Measurements from ENCODE around the gene TAF11L14. TPM values are rescaled to one million over a fixed set of nuclear protein-coding genes. Genes with fewer than 3 reads are reported as not detected.
"Not testable (repeated sequence)": the region's sequence is repeated elsewhere in the genome, so short reads cannot be mapped to it uniquely, and the experiment has no call there.

Gene TAF11L14
- total and polyA plus RNA-seq, 2 experiments from 2014 or later, result not detected

DNA sequence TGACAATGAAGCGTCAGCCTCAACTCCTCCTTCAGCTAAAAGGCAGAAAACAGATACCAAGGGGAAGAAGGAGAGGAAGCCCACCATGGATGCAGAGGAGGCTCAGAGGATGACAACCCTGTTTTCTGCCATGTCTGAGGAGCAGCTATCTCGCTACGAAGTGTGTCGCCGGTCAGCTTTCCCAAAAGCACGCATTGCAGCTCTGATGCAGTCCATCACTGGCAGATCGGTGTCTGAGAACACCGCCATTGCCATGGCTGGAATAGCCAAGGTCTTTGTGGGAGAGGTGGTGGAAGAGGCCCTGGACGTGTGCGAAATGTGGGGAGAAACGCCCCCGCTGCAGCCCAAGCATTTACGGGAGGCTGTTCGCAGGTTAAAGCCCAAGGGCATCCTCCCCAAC is 29.3 kb upstream of the TAF11L14 start (continued):
- TF ChIP-seq, protein P1, sequence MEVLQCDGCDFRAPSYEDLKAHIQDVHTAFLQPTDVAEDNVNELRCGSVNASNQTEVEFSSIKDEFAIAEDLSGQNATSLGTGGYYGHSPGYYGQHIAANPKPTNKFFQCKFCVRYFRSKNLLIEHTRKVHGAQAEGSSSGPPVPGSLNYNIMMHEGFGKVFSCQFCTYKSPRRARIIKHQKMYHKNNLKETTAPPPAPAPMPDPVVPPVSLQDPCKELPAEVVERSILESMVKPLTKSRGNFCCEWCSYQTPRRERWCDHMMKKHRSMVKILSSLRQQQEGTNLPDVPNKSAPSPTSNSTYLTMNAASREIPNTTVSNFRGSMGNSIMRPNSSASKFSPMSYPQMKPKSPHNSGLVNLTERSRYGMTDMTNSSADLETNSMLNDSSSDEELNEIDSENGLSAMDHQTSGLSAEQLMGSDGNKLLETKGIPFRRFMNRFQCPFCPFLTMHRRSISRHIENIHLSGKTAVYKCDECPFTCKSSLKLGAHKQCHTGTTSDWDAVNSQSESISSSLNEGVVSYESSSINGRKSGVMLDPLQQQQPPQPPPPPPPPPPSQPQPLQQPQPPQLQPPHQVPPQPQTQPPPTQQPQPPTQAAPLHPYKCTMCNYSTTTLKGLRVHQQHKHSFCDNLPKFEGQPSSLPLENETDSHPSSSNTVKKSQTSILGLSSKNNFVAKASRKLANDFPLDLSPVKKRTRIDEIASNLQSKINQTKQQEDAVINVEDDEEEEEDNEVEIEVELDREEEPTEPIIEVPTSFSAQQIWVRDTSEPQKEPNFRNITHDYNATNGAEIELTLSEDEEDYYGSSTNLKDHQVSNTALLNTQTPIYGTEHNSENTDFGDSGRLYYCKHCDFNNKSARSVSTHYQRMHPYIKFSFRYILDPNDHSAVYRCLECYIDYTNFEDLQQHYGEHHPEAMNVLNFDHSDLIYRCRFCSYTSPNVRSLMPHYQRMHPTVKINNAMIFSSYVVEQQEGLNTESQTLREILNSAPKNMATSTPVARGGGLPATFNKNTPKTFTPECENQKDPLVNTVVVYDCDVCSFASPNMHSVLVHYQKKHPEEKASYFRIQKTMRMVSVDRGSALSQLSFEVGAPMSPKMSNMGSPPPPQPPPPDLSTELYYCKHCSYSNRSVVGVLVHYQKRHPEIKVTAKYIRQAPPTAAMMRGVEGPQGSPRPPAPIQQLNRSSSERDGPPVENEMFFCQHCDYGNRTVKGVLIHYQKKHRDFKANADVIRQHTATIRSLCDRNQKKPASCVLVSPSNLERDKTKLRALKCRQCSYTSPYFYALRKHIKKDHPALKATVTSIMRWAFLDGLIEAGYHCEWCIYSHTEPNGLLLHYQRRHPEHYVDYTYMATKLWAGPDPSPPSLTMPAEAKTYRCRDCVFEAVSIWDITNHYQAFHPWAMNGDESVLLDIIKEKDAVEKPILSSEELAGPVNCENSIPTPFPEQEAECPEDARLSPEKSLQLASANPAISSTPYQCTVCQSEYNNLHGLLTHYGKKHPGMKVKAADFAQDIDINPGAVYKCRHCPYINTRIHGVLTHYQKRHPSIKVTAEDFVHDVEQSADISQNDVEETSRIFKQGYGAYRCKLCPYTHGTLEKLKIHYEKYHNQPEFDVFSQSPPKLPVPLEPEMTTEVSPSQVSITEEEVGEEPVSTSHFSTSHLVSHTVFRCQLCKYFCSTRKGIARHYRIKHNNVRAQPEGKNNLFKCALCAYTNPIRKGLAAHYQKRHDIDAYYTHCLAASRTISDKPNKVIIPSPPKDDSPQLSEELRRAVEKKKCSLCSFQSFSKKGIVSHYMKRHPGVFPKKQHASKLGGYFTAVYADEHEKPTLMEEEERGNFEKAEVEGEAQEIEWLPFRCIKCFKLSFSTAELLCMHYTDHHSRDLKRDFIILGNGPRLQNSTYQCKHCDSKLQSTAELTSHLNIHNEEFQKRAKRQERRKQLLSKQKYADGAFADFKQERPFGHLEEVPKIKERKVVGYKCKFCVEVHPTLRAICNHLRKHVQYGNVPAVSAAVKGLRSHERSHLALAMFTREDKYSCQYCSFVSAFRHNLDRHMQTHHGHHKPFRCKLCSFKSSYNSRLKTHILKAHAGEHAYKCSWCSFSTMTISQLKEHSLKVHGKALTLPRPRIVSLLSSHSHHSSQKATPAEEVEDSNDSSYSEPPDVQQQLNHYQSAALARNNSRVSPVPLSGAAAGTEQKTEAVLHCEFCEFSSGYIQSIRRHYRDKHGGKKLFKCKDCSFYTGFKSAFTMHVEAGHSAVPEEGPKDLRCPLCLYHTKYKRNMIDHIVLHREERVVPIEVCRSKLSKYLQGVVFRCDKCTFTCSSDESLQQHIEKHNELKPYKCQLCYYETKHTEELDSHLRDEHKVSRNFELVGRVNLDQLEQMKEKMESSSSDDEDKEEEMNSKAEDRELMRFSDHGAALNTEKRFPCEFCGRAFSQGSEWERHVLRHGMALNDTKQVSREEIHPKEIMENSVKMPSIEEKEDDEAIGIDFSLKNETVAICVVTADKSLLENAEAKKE (CRISPR knock-in tag; IDR thresholded peaks at IDR 0.05), result no peak
- no peak for TF ChIP-seq ZNF114 (CRISPR knock-in tag; IDR thresholded peaks at IDR 0.05)
- TF ChIP-seq, protein P2, sequence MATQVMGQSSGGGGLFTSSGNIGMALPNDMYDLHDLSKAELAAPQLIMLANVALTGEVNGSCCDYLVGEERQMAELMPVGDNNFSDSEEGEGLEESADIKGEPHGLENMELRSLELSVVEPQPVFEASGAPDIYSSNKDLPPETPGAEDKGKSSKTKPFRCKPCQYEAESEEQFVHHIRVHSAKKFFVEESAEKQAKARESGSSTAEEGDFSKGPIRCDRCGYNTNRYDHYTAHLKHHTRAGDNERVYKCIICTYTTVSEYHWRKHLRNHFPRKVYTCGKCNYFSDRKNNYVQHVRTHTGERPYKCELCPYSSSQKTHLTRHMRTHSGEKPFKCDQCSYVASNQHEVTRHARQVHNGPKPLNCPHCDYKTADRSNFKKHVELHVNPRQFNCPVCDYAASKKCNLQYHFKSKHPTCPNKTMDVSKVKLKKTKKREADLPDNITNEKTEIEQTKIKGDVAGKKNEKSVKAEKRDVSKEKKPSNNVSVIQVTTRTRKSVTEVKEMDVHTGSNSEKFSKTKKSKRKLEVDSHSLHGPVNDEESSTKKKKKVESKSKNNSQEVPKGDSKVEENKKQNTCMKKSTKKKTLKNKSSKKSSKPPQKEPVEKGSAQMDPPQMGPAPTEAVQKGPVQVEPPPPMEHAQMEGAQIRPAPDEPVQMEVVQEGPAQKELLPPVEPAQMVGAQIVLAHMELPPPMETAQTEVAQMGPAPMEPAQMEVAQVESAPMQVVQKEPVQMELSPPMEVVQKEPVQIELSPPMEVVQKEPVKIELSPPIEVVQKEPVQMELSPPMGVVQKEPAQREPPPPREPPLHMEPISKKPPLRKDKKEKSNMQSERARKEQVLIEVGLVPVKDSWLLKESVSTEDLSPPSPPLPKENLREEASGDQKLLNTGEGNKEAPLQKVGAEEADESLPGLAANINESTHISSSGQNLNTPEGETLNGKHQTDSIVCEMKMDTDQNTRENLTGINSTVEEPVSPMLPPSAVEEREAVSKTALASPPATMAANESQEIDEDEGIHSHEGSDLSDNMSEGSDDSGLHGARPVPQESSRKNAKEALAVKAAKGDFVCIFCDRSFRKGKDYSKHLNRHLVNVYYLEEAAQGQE (IDR thresholded peaks at IDR 0.05; ENCODE audit: unreplicated experiment), result no peak
- TF ChIP-seq POLR2AphosphoS5 (IDR thresholded peaks at IDR 0.05; ENCODE audit: low read depth), result no peak
- TF ChIP-seq STAT1 (IDR thresholded peaks at IDR 0.05; ENCODE audit: unreplicated experiment), result no peak
- TF ChIP-seq, protein P3, sequence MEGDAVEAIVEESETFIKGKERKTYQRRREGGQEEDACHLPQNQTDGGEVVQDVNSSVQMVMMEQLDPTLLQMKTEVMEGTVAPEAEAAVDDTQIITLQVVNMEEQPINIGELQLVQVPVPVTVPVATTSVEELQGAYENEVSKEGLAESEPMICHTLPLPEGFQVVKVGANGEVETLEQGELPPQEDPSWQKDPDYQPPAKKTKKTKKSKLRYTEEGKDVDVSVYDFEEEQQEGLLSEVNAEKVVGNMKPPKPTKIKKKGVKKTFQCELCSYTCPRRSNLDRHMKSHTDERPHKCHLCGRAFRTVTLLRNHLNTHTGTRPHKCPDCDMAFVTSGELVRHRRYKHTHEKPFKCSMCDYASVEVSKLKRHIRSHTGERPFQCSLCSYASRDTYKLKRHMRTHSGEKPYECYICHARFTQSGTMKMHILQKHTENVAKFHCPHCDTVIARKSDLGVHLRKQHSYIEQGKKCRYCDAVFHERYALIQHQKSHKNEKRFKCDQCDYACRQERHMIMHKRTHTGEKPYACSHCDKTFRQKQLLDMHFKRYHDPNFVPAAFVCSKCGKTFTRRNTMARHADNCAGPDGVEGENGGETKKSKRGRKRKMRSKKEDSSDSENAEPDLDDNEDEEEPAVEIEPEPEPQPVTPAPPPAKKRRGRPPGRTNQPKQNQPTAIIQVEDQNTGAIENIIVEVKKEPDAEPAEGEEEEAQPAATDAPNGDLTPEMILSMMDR (conservative IDR thresholded peaks at IDR 0.05; ENCODE audit: low read depth in 2 of 2), result no peak

DNA sequence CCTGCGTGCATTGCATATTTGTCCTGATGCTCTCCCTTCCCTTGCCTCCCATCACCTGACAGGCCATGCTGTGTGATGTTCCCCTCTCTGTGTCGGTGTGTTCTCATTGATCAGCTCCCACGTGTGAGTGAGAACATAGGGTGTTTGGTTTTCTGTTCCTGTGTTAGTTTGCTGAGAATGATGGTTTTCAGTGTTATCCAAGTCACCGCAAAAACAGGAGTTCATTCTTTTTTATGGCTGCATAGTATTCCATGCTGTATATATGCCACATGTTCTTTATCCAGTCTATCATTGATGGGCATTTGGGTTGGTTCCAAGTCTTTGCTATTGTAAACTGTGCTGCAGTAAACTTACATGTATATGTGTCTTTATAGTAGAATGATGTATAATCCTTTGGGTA is 26.8 kb upstream of the TAF11L14 start:
- not testable (repeated sequence) for H3K9me3 Mint-ChIP-seq; H2AFZ ChIP-seq; H3K27me3 ChIP-seq (ENCODE audit: insufficient read depth); H3K4me3 Mint-ChIP-seq; H3K4me1 Mint-ChIP-seq; H3K9me2 ChIP-seq (ENCODE audit: insufficient read depth); H3F3A ChIP-seq (replicated peaks; ENCODE audit: low read depth); H3K79me2 ChIP-seq (replicated peaks; ENCODE audit: insufficient read depth); H4K20me1 ChIP-seq (replicated peaks; ENCODE audit: insufficient read depth); H3K36me3 Mint-ChIP-seq (ENCODE audit: low read depth); H3K4me1 ChIP-seq (ENCODE audit: insufficient read depth); H3K4me2 ChIP-seq; ATAC-seq; H3K4me3 ChIP-seq; H3K27ac Mint-ChIP-seq; DNase-seq (ENCODE audit: low spot score); H3K36me3 ChIP-seq (ENCODE audit: insufficient read depth); H3K27me3 Mint-ChIP-seq (ENCODE audit: insufficient read depth, low read depth, poor library complexity); H3K27ac ChIP-seq (ENCODE audit: low read depth)

DNA sequence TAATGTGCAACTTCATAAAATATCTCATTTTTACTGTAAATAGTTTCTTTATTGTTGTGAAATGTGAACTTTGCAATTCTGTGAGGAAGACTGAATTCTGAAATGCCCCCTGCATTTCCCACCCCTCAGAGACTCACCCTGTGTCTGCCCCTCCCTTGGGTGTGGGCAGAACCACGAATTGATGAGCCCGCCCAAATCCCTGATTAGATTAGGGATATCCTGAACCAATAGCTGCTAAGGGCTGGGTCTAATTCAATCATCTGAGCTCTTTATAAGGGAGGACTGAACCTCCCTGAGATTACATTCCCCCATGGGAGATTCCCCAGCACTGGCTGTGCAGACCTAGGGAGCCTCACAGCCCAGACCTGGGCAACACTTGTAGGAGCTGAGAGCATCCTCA is 24.2 kb upstream of the TAF11L14 start, which contains the start of gene TAF11L12:
Gene TAF11L12, plus strand, starts transcription at position 301 of the 400 bp plus-strand sequence.
- not testable (repeated sequence) for H4K20me1 ChIP-seq (replicated peaks; ENCODE audit: insufficient read depth); H3K79me2 ChIP-seq (replicated peaks; ENCODE audit: insufficient read depth); H3K36me3 ChIP-seq (ENCODE audit: insufficient read depth); ATAC-seq; H3K27ac ChIP-seq (ENCODE audit: low read depth); H3K9me2 ChIP-seq (ENCODE audit: insufficient read depth); H2AFZ ChIP-seq; H3K4me3 Mint-ChIP-seq; H3K4me3 ChIP-seq; H3K4me2 ChIP-seq; H3K27me3 Mint-ChIP-seq (ENCODE audit: insufficient read depth, low read depth, poor library complexity); H3K27ac Mint-ChIP-seq; H3K4me1 ChIP-seq (ENCODE audit: insufficient read depth); DNase-seq (ENCODE audit: low spot score); H3K9me3 Mint-ChIP-seq; H3K27me3 ChIP-seq (ENCODE audit: insufficient read depth); H3K4me1 Mint-ChIP-seq; H3K36me3 Mint-ChIP-seq (ENCODE audit: low read depth); H3F3A ChIP-seq (replicated peaks; ENCODE audit: low read depth)
